HepG2 (cell line): ENCODE measurements around the gene ANKRD11. TPM values are rescaled to one million over a fixed set of nuclear protein-coding genes. Genes with fewer than 3 reads are reported as not detected.

Source experiments
- BCLAF1 ChIP-seq: fragments of 450-650 bp; IDR thresholded peaks from 2 replicates; pipeline ENCODE4 v1.6.1; 2017; ENCODE audit warnings: mild to moderate bottlenecking
- CBFB ChIP-seq: sonication (generic); formaldehyde crosslinking; IDR thresholded peaks from 2 replicates; pipeline ENCODE4 v1.4.0; 2020; ENCODE audit warnings: missing genetic modification reagents
- ISL2 ChIP-seq: sonication (generic); formaldehyde crosslinking; IDR thresholded peaks from 2 replicates; pipeline ENCODE4 v1.5.0; 2020; ENCODE audit warnings: missing genetic modification reagents
- KMT2A ChIP-seq: sonication (generic); formaldehyde crosslinking; IDR thresholded peaks from 2 replicates; pipeline ENCODE4 v1.4.0; 2020; ENCODE audit warnings: missing genetic modification reagents
- MAZ ChIP-seq, 2 experiments: sonication (generic) in 1 of 2; formaldehyde crosslinking in 1 of 2; IDR thresholded peaks; 2 replicates each; pipeline versions ENCODE4 v1.5.0 to v1.6.1; 2012 to 2020; ENCODE audit warnings: low read depth in 2 of 2, mild to moderate bottlenecking in 2 of 2, borderline replicate concordance in 1 of 2, improper control_type of control experiment in 1 of 2, low read length in 1 of 2, missing genetic modification reagents in 1 of 2, moderate library complexity in 1 of 2
- MEIS1 ChIP-seq: sonication (generic); formaldehyde crosslinking; IDR thresholded peaks from 2 replicates; pipeline ENCODE4 v1.9.0; 2021; ENCODE audit warnings: mild to moderate bottlenecking, missing genetic modification reagents, moderate library complexity, borderline replicate concordance
- MIER2 ChIP-seq: IDR thresholded peaks from 2 replicates; pipeline ENCODE4 v1.6.1; 2016; ENCODE audit warnings: missing biosample characterization, missing genetic modification reagents
- NFATC3 ChIP-seq: sonication (generic); formaldehyde crosslinking; IDR thresholded peaks from 2 replicates; pipeline ENCODE4 v1.5.1; 2020; ENCODE audit warnings: mild to moderate bottlenecking, missing genetic modification reagents
- NR2F1 ChIP-seq, 2 experiments: fragments of 450-650 bp in 1 of 2; formaldehyde crosslinking in 1 of 2; IDR thresholded peaks; 2 replicates each; pipeline versions ENCODE4 v1.5.0 to v1.6.1; 2016 to 2020; ENCODE audit warnings: mild to moderate bottlenecking in 1 of 2, missing compliant biosample characterization in 1 of 2, missing genetic modification reagents in 1 of 2, moderate library complexity in 1 of 2
- RNF2 ChIP-seq: fragments of 450-650 bp; conservative IDR thresholded peaks from 2 replicates; pipeline ENCODE4 v1.6.1; 2016; ENCODE audit warnings: low read depth
- SKIL ChIP-seq: sonication (generic); formaldehyde crosslinking; IDR thresholded peaks from 2 replicates; pipeline ENCODE4 v1.8.0; 2022; ENCODE audit warnings: missing genetic modification reagents, mild to moderate bottlenecking, moderate library complexity, borderline replicate concordance
- SOX6 ChIP-seq, 2 experiments: fragments of 450-650 bp in 1 of 2; sonication (generic) in 1 of 2; formaldehyde crosslinking in 1 of 2; IDR thresholded peaks; 2 replicates each; pipeline versions ENCODE4 v1.4.0 to v1.6.1; 2017 to 2020; ENCODE audit warnings: antibody characterized with exemption in 1 of 2, mild to moderate bottlenecking in 1 of 2, missing genetic modification reagents in 1 of 2
- SP2 ChIP-seq: sonication (generic); formaldehyde crosslinking; IDR thresholded peaks from 2 replicates; pipeline ENCODE4 v1.5.1; 2020; ENCODE audit warnings: mild to moderate bottlenecking, missing genetic modification reagents
- SP4 ChIP-seq: sonication (generic); formaldehyde crosslinking; IDR thresholded peaks from 2 replicates; pipeline ENCODE4 v1.8.1; 2023; ENCODE audit warnings: mild to moderate bottlenecking, missing genetic modification reagents
- TAF15 ChIP-seq: fragments of 200-400 bp; formaldehyde crosslinking; IDR thresholded peaks from one replicate; pipeline ENCODE4 v1.6.1; 2018; ENCODE audit warnings: mild to moderate bottlenecking, low read depth, low read length; ENCODE audit not compliant: poor library complexity, severe bottlenecking
- XRCC5 ChIP-seq: fragments of 200-400 bp; formaldehyde crosslinking; optimal IDR thresholded peaks from 2 replicates; pipeline ENCODE3; 2017; ENCODE audit warnings: mild to moderate bottlenecking, low read length
- ZBTB3 ChIP-seq: sonication (generic); formaldehyde crosslinking; IDR thresholded peaks from 2 replicates; pipeline ENCODE4 v1.4.0; 2020; ENCODE audit warnings: low read depth, mild to moderate bottlenecking, moderate library complexity, missing genetic modification reagents, borderline replicate concordance
- ZBTB8A ChIP-seq: sonication (generic); formaldehyde crosslinking; IDR thresholded peaks from 2 replicates; pipeline ENCODE4 v1.4.0; 2020; ENCODE audit warnings: mild to moderate bottlenecking, low read depth, missing genetic modification reagents, borderline replicate concordance
- ZFYVE20 ChIP-seq: sonication (generic); formaldehyde crosslinking; IDR thresholded peaks from 2 replicates; pipeline ENCODE4 v1.8.0; 2023; ENCODE audit warnings: low read depth, mild to moderate bottlenecking, moderate library complexity, missing genetic modification reagents, borderline replicate concordance
- ZNF235 ChIP-seq: sonication (generic); formaldehyde crosslinking; IDR thresholded peaks from 2 replicates; pipeline ENCODE4 v1.8.1; 2023; ENCODE audit warnings: mild to moderate bottlenecking, missing genetic modification reagents, borderline replicate concordance
- ZNF350 ChIP-seq: sonication (generic); formaldehyde crosslinking; IDR thresholded peaks from 2 replicates; pipeline ENCODE4 v1.4.0; 2020; ENCODE audit warnings: mild to moderate bottlenecking, low read depth, missing genetic modification reagents, borderline replicate concordance
- ZNF354B ChIP-seq: sonication (generic); formaldehyde crosslinking; IDR thresholded peaks from 2 replicates; pipeline ENCODE4 v1.8.0; 2022; ENCODE audit warnings: mild to moderate bottlenecking, missing genetic modification reagents
- ZNF713 ChIP-seq: sonication (generic); formaldehyde crosslinking; IDR thresholded peaks from 2 replicates; pipeline ENCODE4 v1.4.0; 2020; ENCODE audit warnings: mild to moderate bottlenecking, missing genetic modification reagents
- ZZZ3 ChIP-seq: sonication (generic); formaldehyde crosslinking; IDR thresholded peaks from 2 replicates; pipeline ENCODE4 v1.4.0; 2020; ENCODE audit warnings: missing genetic modification reagents, mild to moderate bottlenecking, borderline replicate concordance
- polyA plus RNA-seq, 8 experiments: library from polyadenylated mRNA; depleted of rRNA in 3 of 8; stranded (reverse) in 7 of 8; unstranded in 1 of 8; fragments of >200 nt; fragmentation: Illumina TruSeq in 4 of 8; extraction: Trizol in 4 of 8; gene quantifications; 2 replicates each; pipeline versions ENCODE4 v1.2.1 to v1.2.3, GENCODE V29; 2011 to 2016; ENCODE audit warnings: low read depth in 4 of 8, missing spikeins in 1 of 8, mixed read lengths in 1 of 8; ENCODE audit not compliant: insufficient read depth in 1 of 8
- total RNA-seq, 5 experiments: library from RNA; depleted of rRNA; stranded (reverse); fragments of >200 nt; fragmentation: Illumina TruSeq; extraction: Trizol; gene quantifications; 2 replicates each; pipeline ENCODE4 v1.2.3, GENCODE V29; 2016; ENCODE audit warnings: low read depth in 1 of 5
- TF ChIP-seq, protein P1 (sequence below): sonication (generic); formaldehyde crosslinking; IDR thresholded peaks from 2 replicates; pipeline ENCODE4 v1.8.1; 2023; ENCODE audit warnings: missing genetic modification reagents, inconsistent platforms, borderline replicate concordance

The ANKRD11 gene
- total and polyA plus RNA-seq, 2 of the 13 experiments (the other 11 are each of a cell fraction or from before 2014, with no cell fraction given), result 21.4 to 38.4 TPM

DNA sequence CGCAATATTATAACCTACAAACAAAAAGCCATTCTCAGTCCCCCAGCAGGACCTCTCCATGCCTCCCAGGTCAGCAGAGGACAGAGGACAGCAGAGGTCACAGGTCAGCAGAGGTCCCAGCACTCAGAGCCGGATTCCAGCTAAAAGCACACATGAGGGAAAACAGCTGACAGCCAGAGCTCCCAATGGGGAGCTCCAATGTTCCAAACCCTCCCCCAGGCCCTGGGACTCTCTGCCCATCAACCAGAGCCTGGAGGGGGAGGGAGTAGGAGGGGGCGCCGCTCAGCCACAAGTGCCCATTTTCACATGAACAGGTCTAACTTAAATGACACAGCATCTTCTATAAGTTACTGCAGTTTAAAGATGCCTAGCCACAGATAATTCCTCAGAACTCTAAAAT is 77.5 kb downstream of the ANKRD11 start (continued):
- TF ChIP-seq ZNF235 (CRISPR knock-in tag), result no peak
- TF ChIP-seq CBFB, result no peak
- no peak for TF ChIP-seq ZFYVE20 (CRISPR knock-in tag)
- TF ChIP-seq MAZ (IDR thresholded peaks at IDR 0.05; ENCODE audit: borderline replicate concordance, low read depth, low read length), result peak; percentile 74; the same call in 1 of the 2 replicates
- peak; percentile 35; the same call in 1 of the 2 replicates for TF ChIP-seq MAZ (CRISPR knock-in tag; IDR thresholded peaks at IDR 0.05; ENCODE audit: low read depth)
- TF ChIP-seq ISL2, result peak; percentile 37; the same call in 1 of the 2 replicates
- peak; percentile 51; the same call in 1 of the 2 replicates for TF ChIP-seq KMT2A
- no peak for TF ChIP-seq BCLAF1
- TF ChIP-seq SKIL, result peak; percentile 46; the same call in 1 of the 2 replicates
- no peak for TF ChIP-seq XRCC5
- no peak for TF ChIP-seq MIER2
- TF ChIP-seq ZBTB3 (CRISPR knock-in tag), result no peak
- no peak for TF ChIP-seq NFATC3 (CRISPR knock-in tag)
- TF ChIP-seq TAF15, result no peak
- no peak for TF ChIP-seq SOX6 (IDR thresholded peaks at IDR 0.05)
- TF ChIP-seq SOX6 (CRISPR knock-in tag; IDR thresholded peaks at IDR 0.05), result peak; percentile 63
- TF ChIP-seq, protein P1, sequence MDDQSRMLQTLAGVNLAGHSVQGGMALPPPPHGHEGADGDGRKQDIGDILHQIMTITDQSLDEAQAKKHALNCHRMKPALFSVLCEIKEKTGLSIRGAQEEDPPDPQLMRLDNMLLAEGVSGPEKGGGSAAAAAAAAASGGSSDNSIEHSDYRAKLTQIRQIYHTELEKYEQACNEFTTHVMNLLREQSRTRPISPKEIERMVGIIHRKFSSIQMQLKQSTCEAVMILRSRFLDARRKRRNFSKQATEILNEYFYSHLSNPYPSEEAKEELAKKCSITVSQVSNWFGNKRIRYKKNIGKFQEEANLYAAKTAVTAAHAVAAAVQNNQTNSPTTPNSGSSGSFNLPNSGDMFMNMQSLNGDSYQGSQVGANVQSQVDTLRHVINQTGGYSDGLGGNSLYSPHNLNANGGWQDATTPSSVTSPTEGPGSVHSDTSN, result no peak
- no peak for TF ChIP-seq SP2 (CRISPR knock-in tag)
- TF ChIP-seq NR2F1 (CRISPR knock-in tag; IDR thresholded peaks at IDR 0.05), result peak; percentile 61 to 93; a peak in 3 of 4 replicates
- TF ChIP-seq SP4 (CRISPR knock-in tag), result no peak
- TF ChIP-seq ZNF354B (CRISPR knock-in tag), result no peak
- TF ChIP-seq ZNF350 (CRISPR knock-in tag), result no peak
- no peak for TF ChIP-seq RNF2
- TF ChIP-seq MEIS1, result no peak
- no peak for TF ChIP-seq ZBTB8A (CRISPR knock-in tag)
- TF ChIP-seq ZZZ3 (CRISPR knock-in tag), result no peak
- TF ChIP-seq ZNF713 (CRISPR knock-in tag), result no peak
